Cardiac fibroblast (primary cell): Measurements from ENCODE around the gene H2BK1.

Experiments used
- DNase-seq, 2 donors: peaks; one replicate each; pipeline versions ENCODE4 v3.0.0 to v3.0.0-alpha.2; 2010; ENCODE audit warnings: low read depth in 2 of 2
- H3K4me3 ChIP-seq, 2 donors: replicated peaks in 1 of 2; 1 replicate in 1 of 2; 2 replicates in 1 of 2; pipeline ENCODE4 v1.5.1; 2011; ENCODE audit warnings: low read depth in 2 of 2, low read length in 2 of 2, mild to moderate bottlenecking in 2 of 2, moderate library complexity in 1 of 2
- TF ChIP-seq, protein P1 (sequence below): IDR thresholded peaks from one replicate; pipeline ENCODE4 v1.5.1; 2011; ENCODE audit warnings: low read depth, mild to moderate bottlenecking, low read length, inconsistent platforms

The H2BK1 gene

GRCh38 chr7:151201751-151202150 is 8.5 kb downstream of the H2BK1 start:
- no peak overlapping the region for H3K4me3 ChIP-seq
- DNase-seq = no peak
- TF ChIP-seq, protein P1, sequence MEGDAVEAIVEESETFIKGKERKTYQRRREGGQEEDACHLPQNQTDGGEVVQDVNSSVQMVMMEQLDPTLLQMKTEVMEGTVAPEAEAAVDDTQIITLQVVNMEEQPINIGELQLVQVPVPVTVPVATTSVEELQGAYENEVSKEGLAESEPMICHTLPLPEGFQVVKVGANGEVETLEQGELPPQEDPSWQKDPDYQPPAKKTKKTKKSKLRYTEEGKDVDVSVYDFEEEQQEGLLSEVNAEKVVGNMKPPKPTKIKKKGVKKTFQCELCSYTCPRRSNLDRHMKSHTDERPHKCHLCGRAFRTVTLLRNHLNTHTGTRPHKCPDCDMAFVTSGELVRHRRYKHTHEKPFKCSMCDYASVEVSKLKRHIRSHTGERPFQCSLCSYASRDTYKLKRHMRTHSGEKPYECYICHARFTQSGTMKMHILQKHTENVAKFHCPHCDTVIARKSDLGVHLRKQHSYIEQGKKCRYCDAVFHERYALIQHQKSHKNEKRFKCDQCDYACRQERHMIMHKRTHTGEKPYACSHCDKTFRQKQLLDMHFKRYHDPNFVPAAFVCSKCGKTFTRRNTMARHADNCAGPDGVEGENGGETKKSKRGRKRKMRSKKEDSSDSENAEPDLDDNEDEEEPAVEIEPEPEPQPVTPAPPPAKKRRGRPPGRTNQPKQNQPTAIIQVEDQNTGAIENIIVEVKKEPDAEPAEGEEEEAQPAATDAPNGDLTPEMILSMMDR = no peak

- TF ChIP-seq, protein P1 = no peak
- no peak for DNase-seq
- H3K4me3 ChIP-seq = no peak overlapping the region
Observed at GRCh38 chr7:151201344-151201743, 8.9 kb downstream of the H2BK1 start.

- H3K4me3 ChIP-seq = no peak overlapping the region
- no peak for DNase-seq
- TF ChIP-seq, protein P1 = no peak
Observed at GRCh38 chr7:151198945-151199848, 11.1 kb downstream of the H2BK1 start.

DNA sequence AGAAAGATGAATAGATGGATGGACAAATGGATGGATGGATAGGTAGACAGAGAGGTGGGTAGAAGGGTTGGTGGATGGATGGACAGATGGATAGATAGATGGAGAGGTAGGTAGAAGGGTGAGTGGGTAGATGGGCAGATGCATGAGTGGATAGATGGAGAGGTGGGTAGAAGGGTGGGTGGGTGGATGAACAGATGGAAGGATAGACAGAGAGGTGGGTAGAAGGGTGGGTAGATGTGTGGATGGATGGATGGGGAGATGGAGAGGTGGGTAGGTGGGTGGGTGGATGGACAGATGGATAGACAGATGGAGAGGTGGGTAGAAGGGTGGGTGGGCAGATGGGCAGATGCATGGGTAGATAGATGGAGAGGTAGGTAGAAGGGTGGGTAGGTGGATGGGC is 12.4 kb downstream of the H2BK1 start:
- TF ChIP-seq, protein P1 = no peak
- DNase-seq = no peak
- H3K4me3 ChIP-seq = no peak overlapping the region

- TF ChIP-seq, protein P1 = no peak
- H3K4me3 ChIP-seq = no peak overlapping the region
- DNase-seq = no peak
Observed at GRCh38 chr7:151195616-151196450, 14.5 kb downstream of the H2BK1 start.

DNA sequence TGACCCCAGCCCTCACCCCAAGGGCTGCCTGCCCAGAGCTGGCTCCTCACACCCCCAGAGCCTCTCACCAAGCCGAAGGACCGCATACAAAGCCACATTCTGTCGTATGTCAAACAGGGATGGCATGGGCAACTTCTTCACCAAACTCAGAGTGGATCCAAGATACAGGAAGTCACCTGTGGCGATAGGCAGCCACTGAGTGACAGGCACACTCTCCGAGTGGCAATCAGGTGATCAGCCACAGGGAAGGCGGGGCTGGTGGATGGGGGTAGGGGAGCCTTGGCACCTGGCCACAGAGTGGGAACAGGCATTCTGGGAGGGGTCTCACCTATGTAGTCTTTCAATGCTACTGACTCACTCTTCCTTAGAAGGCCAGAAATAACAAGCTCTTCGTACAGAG is 16.1 kb downstream of the H2BK1 start:
- DNase-seq = no peak
- H3K4me3 ChIP-seq = no peak overlapping the region
- TF ChIP-seq, protein P1 = no peak
